ENCODE results near the gene PUS1.

Gene PUS1

GRCh38 chr12:131915823-131916222 lies 13.3 kb upstream of the PUS1 start:
- no peak for DNase-seq (ENCODE audit: low spot score)

DNA sequence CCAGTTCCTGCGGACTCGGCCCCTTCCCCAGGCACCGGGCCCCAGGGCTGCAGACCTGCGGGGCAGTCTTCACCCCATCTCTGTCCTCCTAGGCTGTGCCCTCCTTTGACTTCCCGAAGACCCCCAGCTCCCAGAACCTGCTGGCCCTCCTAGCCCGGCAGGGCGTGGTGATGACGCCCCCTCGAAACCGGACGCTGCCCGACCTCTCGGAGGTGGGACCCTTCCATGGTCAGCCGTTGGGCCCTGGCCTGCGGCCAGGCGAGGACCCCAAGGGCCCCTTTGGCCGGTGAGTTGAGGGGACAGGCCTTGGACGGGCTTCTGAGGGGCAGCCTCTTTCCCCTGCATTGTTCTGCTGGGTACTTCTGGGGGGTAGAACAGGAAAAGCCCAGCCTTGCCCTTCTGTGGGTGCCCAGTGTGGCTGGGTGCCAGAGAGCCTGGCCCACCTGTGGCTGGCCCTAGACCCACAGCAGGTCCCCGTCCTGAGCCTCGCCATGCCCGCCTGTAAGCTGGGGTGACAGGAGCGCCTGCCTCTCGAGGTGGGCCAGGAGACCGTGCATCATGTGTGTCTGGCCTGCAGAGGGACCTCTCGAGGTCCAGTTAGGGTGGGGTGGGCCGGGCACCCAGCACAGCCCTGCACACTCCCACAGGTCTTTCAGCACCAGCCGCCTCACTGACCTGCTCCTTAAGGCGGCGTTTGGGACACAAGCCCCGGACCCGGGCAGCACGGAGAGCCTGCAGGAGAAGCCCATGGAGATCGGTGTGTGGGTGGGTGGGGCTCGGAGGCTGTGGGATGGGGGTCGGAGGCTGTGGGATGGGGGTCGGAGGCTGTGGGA lies 12.6 kb upstream of the PUS1 start:
- DNase-seq (ENCODE audit: low spot score): no peak

DNA sequence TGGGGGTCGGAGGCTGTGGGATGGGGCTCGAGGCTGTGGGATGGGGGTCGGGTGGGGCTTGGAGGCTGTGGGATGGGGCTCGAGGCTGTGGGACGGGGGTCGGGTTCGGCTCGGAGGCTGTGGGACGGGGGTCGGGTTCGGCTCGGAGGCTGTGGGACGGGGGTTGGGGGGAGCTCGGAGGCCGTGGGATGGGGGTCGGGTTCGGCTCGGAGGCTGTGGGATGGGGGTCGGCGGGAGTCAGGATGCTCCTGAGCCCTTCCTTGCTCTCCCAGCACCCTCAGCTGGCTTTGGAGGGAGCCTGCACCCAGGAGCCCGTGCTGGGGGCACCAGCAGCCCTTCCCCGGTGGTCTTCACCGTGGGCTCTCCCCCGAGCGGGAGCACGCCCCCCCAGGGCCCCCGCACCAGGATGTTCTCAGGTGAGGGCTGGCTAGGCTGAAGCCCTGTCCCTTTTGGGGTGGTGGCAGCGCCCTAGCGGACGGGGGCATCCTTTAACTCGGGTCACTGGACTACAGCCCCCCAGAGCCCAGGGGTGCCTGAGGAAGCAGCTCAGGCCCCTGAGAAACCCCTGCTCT lies 11.9 kb upstream of the PUS1 start:
- no peak for DNase-seq (ENCODE audit: low spot score)

GRCh38 chr12:131917711-131918306 lies 11.3 kb upstream of the PUS1 start:
- no peak for DNase-seq (ENCODE audit: low spot score)

DNA sequence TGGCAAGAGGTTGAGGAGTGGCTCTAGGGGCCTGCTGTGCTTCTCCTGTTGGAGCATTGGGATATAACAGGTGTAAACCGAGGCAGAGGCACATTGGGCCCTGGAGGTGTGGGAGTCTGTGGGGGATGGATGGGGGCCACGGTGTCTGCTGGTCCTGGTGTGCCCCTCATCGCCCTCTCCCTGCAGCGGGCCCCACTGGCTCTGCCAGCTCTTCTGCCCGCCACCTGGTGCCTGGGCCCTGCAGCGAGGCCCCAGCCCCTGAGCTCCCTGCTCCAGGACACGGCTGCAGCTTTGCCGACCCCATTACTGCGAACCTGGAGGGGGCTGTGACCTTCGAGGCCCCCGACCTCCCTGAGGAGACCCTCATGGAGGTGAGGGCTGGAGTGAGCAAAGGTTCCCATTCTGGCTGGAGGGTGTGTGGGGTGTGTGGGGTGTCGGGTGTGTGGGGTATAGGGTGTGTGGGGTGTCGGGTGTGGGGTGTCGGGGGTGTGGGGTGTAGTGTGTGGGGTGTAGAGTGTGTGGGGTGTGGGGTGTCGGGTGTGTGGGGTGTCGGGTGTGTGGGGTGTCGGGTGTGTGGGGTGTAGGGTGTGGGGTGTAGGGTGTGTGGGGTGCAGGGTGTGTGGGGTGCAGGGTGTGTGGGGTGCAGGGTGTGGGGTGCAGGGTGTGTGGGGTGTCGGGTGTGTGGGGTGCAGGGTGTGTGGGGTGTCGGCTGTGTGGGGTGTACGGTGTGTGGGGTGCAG lies 10.6 kb upstream of the PUS1 start:
- no peak for DNase-seq (ENCODE audit: low spot score)

- no peak for DNase-seq (ENCODE audit: low spot score)
These were observed 10.1 kb upstream of the PUS1 start for GRCh38 chr12:131919051-131919347.

- DNase-seq (ENCODE audit: low spot score): no peak
These were observed 9.5 kb upstream of the PUS1 start for GRCh38 chr12:131919366-131920156.

DNA sequence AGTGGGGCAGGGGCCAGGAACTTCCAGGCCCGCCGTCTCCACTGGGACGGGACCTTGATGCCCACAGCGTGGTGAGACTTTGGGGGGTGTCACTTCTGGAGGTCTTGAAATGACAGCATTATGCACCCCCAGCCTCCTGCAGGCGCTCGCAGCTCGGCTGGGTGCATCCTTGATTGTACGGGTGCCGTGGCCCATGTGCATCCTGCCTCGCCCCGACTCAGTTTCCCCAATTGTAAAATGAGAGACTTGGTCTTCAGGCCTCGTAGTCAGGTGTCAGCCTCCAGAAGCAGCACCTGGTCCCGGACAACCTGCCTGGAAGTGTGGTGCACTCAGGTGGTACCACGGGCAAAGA lies 8.9 kb upstream of the PUS1 start:
- no peak for DNase-seq (ENCODE audit: low spot score)

DNA sequence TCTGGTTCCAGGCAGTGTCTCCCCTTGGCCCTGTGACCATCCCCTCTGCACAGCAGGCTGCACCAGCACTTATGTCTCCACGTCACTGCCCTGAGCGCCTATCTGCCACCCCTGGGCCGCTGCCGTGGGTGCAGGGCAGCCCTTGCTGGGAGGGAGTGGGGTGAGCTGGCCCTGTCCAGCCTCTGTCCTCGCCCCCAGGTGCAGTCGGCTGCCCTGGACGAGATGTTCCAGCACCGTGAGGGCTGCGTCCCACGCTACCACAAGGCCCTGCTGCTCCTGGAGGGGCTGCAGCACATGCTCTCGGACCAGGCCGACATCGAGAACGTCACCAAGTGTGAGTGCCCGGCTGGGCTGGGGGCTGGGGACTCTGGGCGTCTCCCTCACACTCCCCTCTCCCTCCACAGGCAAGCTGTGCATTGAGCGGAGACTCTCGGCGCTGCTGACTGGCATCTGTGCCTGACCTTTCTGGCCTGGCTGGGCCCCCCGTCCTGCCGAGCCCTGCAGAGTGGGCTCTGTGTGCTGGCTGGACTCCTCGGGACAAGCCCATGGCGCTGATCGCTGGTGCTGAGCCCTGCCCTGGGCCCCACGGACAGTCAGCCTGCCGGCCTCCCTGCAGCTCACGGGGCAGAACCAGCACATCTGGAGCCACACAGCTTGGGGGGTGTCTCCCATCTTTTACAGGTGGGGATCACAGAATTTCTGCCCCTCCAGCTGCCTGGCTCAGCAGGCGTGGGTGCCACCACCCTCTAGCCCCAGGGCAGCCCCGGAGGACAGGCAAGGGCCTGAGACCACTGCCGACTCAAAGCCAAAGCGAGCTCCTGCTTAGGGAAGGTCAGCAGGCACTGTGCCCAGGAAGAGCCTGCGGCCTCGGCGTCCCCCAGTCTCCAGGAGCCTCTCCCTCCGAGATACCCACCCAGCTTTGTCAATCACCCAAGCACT lies 7.9 kb upstream of the PUS1 start:
- DNase-seq (ENCODE audit: low spot score): no peak

GRCh38 chr12:131921866-131922769 lies 7.0 kb upstream of the PUS1 start:
- no peak for DNase-seq (ENCODE audit: low spot score)

DNA sequence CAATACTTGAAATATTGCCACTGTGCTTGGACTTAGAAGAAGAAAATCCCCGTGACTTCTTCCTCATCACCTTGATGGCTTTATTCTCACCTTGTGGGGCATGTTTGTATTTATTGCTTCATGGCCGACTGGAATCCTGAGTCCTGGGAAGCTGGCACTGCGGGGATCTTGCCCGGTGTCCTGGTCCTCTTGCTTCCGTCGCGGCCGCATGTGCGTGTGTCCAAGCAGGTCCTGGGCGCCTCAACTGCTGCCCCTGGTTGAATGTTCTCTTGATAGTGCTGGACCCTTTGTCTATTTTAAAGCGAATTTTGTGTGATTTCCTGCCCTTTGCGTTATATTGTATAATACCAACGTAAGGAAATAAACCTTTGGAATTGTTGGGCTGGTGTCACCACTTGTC lies 6.3 kb upstream of the PUS1 start:
- DNase-seq (ENCODE audit: low spot score): no peak

DNA sequence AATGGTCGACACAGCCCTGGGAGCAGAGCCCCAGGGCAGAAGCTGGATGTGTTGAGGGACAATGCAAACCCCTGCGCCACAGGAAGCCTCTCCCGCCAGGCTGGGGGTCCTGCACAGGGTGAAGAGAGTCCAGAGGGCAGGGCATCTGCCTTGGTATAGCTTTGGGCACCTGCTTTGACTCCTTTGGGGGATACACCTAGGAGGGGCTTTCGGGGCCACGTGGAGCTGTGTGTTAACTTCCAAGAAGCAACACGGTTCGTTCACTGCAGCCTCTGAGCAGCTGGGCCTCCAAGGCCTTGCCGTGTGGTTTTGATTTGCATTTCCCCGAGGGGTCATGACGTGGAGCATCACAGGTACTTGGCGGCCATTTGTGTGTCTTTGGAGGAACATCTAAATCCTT lies 5.8 kb upstream of the PUS1 start:
- no peak for DNase-seq (ENCODE audit: low spot score)

DNA sequence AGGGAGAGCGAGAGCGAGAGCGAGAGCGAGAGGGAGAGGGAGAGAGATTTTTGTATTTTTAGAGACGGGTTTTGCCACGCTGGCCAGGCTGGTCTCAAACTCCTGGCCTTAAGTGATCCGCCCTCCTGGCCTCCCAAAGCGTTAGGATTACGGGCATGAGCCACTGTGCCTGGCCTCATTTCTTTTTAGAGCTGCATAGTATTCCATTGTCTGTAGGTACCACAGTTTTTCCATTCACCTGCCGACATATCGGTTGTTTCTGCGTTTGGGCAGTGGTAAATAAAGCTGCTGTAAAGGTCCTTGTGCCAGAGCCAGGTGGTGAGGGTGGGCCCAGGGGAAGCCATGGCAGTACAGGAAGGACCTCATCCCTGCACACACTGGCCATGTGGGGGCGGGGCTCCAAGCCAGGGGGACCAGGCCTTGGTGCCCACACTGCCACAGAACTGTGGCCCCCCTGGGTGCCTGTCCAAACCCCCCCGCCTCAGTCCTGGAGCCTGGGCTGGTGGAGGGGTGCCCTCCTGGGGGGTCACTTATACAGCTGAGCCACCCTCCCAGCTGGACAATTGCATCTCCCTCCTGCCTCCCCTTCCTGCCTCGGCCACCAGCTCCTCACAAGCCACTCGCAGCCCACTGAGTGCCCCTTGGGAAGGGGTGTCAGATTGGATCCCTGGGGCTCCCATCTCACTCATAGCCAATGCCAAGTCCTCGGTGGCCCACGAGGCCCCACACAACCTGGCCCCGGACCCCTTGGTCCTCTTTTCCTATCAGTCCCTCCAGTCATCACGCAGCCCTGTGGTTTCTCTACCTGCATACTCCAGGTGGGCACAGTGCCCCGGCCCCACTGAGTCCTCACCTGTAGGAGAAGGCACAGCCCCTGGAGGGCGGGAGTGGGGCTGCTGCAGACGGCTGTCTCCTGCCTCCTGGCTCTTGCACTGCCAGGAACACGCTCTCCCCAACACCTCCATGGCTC lies 1.7 kb upstream of the PUS1 start:
- no peak for DNase-seq (ENCODE audit: low spot score)

DNA sequence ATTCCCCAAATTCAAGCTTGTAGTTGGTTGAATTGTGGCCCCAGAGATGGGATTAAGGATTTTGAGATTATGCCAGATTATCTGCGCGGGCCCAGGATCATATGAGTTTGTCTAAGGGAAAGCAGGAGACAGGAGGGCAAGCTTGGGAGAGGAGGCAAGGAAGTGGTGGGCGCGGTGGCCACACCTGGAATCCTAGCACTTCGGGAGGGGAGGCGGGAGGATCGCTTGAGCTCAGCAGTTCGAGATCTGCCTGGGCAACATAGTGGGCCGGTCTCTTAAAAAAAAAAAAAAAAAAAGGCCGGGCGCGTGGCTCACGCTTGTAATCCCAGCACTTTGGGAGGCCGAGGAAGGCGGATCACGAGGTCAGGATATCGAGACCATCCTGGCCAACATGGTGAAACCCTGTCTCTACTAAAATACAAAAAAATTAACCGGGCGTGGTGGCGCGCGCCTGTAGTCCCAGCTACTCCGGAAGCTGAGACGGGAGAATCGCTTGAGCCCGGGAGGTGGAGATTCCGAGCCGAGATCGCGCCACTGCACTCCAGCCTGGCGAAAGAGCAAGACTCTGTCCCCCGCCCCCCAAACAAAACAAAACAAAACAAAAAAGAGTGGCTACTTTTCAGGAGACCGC lies 881 bp upstream of the PUS1 start:
- DNase-seq (ENCODE audit: low spot score): no peak

DNA sequence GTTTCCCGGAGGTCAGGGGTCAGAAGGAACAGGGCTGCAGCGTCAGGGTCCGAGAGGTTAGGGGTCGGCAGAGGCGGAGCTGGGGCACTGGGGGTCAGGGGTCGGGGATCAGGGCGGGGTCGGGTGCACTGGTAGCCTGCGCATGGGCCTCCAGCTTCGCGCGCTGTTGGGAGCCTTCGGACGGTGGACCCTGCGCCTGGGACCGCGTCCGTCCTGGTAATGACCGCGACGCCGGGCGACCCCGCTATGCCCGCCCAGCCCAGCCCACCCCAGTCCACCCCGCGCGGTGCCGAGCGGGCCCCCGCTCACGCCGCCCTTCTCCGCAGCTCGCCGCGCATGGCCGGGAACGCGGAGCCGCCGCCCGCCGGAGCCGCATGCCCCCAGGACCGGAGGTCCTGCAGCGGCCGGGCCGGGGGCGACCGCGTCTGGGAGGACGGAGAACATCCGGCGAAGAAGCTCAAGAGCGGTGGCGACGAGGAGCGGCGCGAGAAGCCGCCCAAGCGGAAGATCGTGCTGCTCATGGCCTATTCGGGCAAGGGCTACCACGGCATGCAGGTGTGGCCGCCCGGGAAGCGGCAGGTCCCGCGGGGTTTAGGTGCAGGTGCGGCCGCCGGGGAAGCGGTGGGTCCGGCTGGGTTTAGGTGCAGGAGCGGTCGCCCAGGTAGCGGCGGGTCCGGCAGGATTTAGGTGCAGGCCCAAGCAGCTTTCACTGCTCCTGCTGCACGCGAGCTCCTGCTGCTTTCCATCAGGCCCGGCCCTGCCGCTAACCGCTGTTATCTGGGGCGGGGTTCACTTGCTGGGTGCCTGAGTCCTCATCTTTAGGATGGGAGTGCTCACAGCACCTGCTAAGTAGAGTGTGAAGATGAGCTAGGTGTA lies 743 bp downstream of the PUS1 start:
- no peak for DNase-seq (ENCODE audit: low spot score)

DNA sequence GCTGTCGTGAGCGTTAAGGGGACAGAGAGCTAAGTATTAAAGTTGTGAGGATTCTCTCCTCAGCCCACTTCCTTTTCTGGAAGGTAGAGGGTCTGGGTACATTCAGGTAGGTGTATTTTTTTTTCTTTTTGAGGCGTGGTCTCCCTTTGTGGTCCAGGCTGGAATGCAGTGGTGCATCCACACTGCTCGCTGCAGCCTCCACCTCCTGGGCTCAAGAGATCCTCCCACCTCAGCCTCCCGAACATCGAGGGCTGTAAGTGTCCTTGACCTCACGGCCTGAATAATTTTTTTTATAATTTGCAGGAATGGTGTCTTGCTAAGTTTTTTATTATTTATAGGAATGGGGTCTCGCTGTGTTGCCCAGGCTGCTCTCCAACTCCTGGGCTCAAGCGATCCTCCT lies 1.4 kb downstream of the PUS1 start:
- DNase-seq (ENCODE audit: low spot score): no peak

DNA sequence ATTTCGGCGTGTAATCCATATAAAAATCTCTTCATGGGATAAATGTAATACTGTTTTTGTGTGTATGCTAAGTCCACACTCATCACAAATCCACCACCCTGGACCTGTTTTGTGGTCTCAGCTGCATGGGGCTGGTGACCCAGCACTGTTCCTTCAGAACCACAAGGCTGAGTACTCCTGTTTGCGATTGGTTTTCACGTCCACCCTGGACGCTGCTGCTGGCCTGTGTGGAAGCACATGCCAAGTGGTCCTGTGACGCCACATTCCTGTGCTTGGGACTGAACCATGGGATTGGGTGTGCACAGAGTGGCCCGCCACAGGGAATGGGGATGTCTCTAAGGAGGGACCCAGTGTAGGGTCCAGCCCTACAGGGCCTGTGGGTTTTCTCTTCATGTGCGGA lies 4.3 kb downstream of the PUS1 start:
- no peak for DNase-seq (ENCODE audit: low spot score)

Data from SK-N-DZ (cell line).